Skeletal muscle cell (primary cell): Measurements from ENCODE around the gene HSD17B1.

Source experiments
- DNase-seq: peaks from one replicate; pipeline ENCODE4 v3.0.0-alpha.2; 2010; ENCODE audit warnings: low read depth
- H3K4me3 ChIP-seq: 2 replicates; pipeline ENCODE4 v1.5.1; 2011; ENCODE audit warnings: low read depth, mild to moderate bottlenecking, control low read depth, low read length, moderate library complexity

HSD17B1 gene

GRCh38 chr17:42563143-42563509, 10.4 kb downstream of the HSD17B1 start:
- H3K4me3 ChIP-seq: peak overlapping the region; percentile 80
- no peak for DNase-seq

GRCh38 chr17:42563543-42563942, 10.8 kb downstream of the HSD17B1 start:
- no peak for DNase-seq
- H3K4me3 ChIP-seq: peak overlapping the region; percentile 80

- DNase-seq: no peak
- H3K4me3 ChIP-seq: no peak overlapping the region
Measured at GRCh38 chr17:42563950-42564349, 11.2 kb downstream of the HSD17B1 start.

- no peak overlapping the region for H3K4me3 ChIP-seq
- DNase-seq: no peak
Measured at GRCh38 chr17:42564815-42565522, 12.2 kb downstream of the HSD17B1 start.

- no peak for DNase-seq
- H3K4me3 ChIP-seq: no peak overlapping the region
Measured at GRCh38 chr17:42565523-42566214, 12.9 kb downstream of the HSD17B1 start.

- no peak for DNase-seq
- H3K4me3 ChIP-seq: peak overlapping the region; percentile 86
Measured at GRCh38 chr17:42566215-42566882, 13.6 kb downstream of the HSD17B1 start.

- peak; percentile 64 for DNase-seq
- peak within 1 kb of the TSS; percentile 86 for H3K4me3 ChIP-seq
Measured at GRCh38 chr17:42566883-42567573, 14.3 kb downstream of the HSD17B1 start, which contains the start of gene MLX. TSS of gene MLX (plus strand) at chr17:42567100. CDS start at chr17:42567125, 25 bp downstream.

- no peak for DNase-seq
- no peak overlapping the region for H3K4me3 ChIP-seq
Measured at GRCh38 chr17:42568341-42569111, 15.8 kb downstream of the HSD17B1 start.

- no peak for DNase-seq
- H3K4me3 ChIP-seq: no peak overlapping the region
Measured at GRCh38 chr17:42571435-42572225, 18.9 kb downstream of the HSD17B1 start.

- no peak for DNase-seq
- H3K4me3 ChIP-seq: no peak overlapping the region
Measured at GRCh38 chr17:42573095-42573494, 20.4 kb downstream of the HSD17B1 start.

- H3K4me3 ChIP-seq: no peak overlapping the region
- DNase-seq: no peak
Measured at GRCh38 chr17:42574463-42574862, 21.7 kb downstream of the HSD17B1 start.

GRCh38 chr17:42577140-42577531, 24.4 kb downstream of the HSD17B1 start:
- DNase-seq: no peak
- peak overlapping the region; percentile 75 for H3K4me3 ChIP-seq

GRCh38 chr17:42577532-42578281, 25.0 kb downstream of the HSD17B1 start, which contains the start of gene PSMC3IP:
TSS of gene PSMC3IP (minus strand) at chr17:42577729. CDS start at chr17:42577686, 43 bp downstream.
- H3K4me3 ChIP-seq: peak within 1 kb of the TSS; percentile 75
- peak; percentile 70 for DNase-seq

- DNase-seq: peak; percentile 25
- peak overlapping the region; percentile 75 for H3K4me3 ChIP-seq
Measured at GRCh38 chr17:42578282-42578869, 25.7 kb downstream of the HSD17B1 start.

GRCh38 chr17:42579794-42580551, 27.2 kb downstream of the HSD17B1 start:
- no peak for DNase-seq
- H3K4me3 ChIP-seq: no peak overlapping the region

GRCh38 chr17:42581744-42582270, 29.1 kb downstream of the HSD17B1 start:
- no peak for DNase-seq
- H3K4me3 ChIP-seq: no peak overlapping the region
